ENCODE results near the gene GSG1L2.
"Not testable (repeated sequence)": the region's sequence is repeated elsewhere in the genome, so short reads cannot be mapped to it uniquely, and the experiment has no call there.

The GSG1L2 gene

DNA sequence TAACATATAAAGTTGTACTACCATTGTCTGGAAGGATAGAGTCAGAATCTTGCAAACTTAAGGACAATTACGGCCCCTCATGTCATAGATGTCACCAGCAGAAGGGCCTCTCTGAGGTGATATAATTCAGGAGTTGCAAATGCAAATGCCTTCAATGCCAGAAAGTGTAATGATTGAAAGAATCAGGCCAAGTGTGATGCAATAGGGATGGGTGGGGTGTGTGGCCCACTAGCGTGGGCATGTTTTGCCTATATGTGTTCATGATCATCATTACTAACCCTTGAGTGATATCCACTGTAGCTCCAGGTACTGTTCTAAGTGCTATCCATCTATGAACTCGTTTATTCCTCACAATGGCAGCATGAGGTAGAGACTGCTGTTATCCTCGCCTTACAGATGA, 31.6 kb downstream of the GSG1L2 start:
- no peak for DNase-seq (ENCODE audit: low read depth)

DNA sequence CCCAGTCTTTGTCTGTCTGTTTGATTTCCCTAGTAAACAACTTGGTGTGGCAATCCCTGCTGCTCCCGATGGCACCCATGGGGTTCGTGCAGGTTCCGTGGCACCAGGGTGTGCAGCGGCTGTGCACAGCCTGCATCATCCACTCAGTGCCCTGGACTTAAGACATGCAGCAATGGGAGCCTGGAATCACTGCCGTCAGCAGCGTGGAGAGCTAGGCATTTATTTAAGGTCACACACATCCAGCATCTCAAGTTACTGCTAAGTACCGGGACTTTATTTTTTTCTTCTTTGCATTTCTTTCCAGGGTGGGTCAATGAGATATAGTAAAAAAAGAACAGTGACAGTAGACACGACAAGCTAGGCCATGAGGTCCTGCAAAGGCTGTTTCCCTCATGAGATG, 33.3 kb downstream of the GSG1L2 start:
- DNase-seq (ENCODE audit: low read depth): no peak

DNA sequence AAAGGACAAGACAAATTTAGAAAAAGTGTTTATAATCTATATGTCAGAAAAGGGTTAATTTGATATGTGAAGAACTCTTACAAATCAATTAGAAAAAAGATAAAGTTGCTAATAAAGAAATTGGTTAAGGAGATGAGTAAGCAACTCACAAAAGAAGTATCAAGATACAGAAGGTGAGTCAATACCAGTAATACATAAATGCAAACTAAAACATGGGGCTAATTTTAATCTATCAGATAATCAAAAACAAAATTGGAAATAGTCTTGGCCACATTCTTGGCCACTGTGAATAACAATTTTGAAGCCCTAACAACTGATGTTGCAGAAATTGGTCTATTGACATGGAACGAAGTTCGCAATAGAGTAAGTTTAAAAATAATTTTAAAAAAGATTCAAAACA, 37.3 kb downstream of the GSG1L2 start:
- no peak for DNase-seq (ENCODE audit: low read depth)

DNA sequence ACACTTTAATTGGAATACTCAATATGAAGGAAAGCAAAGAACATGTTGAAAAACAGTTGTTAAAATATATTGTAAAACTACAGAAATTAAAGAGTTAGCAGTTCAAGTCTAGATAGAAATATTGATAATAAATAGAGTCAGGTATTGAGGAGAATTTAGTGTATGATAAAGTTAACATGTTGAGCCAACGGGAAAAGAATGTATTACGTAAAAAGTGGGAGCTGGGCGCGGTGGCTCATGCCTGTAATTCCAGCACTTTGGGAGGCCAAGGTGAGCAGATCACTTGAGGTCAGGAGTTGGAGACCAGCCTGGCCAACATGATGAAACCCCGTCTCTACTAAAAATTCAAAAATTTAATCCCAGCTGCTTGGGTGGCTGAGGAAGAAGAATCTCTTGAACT, 38.4 kb downstream of the GSG1L2 start:
- DNase-seq (ENCODE audit: low read depth): not testable (repeated sequence)

DNA sequence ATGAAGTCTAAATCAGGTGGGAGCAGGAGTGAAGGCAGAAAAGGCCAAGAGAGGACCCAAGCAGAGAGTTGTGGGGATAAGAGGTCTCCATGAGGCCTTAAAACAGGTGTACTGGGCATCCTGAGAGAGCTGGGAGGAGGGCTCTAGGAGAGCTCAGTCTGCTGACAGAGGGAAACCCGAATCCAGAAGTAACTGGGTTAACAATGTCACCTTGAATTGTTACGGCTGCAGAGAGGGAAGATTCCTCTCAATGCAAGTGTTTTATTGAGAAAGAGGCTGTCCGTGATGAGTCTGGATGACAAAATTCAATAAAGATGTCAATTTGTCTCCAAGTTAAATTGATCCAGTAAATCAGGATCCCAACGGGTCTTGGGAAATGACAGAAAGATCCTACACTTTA, 38.8 kb downstream of the GSG1L2 start:
- no peak for DNase-seq (ENCODE audit: low read depth)

DNA sequence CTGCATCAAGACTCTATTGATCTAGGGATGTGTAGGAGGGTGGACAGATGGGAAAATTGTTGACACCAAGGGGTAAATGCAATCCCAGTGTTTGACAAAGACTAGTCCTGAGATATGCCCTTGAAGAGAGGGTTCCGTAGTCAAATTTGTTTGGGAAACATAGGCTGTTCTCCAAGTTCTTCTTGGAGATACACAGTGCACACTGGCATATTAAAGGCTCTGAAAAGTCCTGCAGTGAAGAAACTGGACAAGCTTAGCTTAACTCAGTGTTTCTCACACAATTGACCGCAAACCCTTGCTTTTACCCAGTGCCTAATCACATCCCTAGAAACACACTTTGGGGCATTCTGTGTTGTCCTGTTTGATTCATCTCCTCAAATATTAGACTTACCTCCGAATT, 41.3 kb downstream of the GSG1L2 start:
- no peak for DNase-seq (ENCODE audit: low read depth)

DNA sequence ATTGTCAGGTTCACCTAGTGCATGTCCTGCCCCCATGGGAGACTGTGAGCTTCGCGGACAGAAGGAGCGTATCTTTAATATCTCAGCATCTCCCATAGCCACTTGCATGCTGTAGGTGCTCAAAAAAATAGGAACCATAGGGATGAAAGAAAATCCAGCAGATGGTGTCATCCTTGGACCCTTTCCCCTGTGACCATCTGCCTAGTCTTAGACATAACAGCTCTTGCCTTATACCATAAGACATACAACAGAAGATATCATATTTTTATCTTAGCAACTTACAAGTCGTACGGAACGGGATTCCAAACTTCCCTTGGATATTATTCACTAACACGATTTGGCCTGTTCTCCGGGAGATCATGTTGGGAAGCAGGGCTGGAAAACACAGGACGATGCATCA, 45.0 kb downstream of the GSG1L2 start:
- no peak for DNase-seq (ENCODE audit: low read depth)

DNA sequence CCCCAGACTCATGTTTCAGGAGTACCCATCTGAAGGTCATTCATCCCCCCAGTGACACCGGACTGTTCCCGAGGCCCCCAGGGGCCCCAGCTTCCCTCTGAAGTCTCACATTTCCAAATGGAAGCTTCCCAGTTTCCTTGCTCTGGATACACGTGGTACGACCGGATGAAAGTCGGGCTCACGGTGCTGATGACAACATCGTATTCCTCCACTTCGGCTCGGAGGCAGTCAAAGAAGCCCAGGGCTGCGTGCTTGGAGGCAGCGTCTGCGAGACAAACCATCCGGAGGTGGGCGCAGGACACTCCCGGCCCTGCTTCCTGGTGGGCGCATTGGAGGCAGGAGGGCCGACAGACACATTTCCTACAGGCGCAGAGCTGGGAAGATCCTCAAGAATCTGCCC, 49.2 kb downstream of the GSG1L2 start:
- DNase-seq (ENCODE audit: low read depth): no peak

DNA sequence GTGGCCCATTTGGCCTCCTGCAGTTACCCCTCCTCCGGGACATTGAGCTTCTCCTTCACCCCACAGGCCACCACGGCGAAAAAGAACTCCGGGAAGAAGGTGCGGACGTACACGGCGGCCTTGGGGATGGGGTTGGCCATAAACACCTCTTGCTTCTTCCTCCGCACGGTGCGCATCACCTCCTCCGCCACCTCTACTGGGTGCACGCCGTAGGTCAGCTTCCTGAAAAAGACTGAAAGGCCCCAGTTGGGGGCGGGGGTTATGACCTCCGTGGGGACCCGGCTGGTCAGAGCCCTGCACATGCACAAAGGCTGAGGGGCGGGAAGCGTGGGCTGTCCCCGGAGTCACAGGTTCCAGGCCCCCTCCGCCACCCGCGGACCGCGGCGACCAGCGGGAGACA, 50.4 kb downstream of the GSG1L2 start:
- no peak for DNase-seq (ENCODE audit: low read depth)

DNA sequence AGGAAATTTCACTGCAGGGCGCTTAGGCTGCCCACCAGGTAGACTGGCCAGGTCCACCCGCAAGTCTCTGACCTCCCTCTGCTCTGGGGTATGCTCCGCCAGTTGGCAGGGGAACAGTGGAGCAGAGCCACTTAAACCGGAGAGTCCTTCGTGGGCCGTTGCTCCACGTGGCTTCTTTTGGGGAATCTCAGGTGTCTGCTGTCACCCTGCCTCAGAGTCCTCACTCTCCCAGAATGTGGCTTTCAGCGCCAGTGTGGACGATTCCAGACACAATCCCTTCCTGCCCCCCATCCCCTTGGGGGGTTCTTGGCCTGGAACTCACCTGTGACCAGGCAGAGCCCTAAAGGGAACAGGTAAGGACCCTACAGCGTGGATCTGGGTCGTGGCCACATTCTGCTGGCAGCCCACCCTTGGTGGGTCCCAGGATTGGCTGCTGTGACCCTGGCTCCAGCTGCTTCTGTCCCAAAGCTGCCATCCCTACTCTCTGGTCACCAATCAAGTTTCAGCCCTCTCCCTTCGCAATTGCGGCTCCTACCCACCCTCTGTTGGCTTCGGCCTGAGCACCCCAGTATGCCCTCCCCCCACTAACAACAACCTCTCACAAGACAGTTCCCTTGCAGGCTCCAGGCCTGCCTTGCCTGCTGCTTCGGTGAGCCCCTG, 52.7 kb downstream of the GSG1L2 start:
- DNase-seq (ENCODE audit: low read depth): no peak

DNA sequence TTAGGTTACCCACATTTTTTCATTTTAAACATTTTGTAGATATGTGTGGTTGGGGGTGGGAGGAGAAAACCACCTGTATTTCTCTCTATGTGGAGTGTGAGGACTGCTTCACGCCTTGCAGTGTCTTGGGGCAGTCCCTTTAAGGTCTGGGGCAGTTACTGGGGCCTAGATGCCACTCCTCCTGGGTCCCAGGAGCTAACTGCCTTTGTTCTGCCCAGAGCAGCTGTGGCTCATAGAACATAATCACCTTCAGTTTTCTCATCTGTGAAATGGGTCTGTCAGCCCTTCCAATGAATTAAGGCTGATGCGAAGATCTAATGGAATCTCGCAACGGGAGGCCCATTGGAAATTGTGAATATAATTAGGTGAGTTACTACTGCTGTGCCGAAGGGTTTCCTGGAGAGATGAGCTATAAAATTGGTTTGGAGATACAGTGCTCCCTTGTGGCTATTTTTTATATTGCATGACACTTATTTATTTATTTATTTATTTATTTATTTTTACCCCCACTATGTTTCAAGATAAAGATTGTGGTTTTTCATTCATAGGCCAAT, 53.4 kb downstream of the GSG1L2 start:
- no peak for DNase-seq (ENCODE audit: low read depth)

DNA sequence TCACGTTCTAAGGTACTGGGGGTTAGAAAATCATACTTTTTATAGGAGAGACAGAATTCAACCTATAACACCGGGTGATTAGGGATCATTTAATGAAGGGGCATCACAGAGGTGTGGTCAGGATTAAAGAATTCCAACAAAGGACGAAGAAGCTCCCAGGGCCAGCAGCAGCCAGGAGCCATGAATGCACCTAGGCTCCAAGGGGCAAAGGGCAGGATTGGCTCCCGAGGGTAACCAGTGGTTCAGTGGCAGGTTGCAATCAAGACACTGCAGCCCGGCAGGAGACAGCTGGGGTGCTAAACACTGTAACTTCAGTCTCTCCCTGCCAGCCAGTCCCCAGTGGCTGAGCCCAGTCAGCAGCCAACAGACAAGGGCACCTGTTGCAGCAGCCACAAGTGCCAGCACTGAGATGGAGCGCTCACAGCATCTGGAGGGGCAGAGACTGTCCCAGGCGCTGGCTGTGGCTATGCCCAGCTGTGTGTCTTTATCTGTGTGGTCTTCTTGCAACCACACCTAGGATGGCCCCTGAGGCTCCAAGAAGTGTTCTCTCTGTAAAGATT, 54.4 kb downstream of the GSG1L2 start:
- no peak for DNase-seq (ENCODE audit: low read depth)

DNA sequence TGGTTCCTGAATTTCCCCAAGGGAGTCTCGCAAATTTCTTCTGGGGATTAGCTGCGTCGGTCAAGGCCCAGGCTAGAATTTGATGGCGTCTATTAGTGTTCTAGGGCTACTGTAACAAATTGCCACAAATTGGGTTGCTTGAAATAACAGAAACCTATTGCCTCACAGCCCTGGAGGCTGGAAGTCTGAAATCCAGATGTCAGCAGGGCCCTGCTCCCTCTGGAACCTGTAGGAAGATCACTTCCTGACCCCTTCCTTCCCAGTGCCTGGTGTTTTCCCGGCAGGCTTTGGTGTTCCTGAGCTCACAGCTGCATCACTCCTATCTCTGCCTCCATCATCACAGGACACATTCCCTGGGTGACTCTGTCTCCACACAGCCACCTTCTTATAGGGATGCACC, 54.9 kb downstream of the GSG1L2 start:
- DNase-seq (ENCODE audit: low read depth): no peak

DNA sequence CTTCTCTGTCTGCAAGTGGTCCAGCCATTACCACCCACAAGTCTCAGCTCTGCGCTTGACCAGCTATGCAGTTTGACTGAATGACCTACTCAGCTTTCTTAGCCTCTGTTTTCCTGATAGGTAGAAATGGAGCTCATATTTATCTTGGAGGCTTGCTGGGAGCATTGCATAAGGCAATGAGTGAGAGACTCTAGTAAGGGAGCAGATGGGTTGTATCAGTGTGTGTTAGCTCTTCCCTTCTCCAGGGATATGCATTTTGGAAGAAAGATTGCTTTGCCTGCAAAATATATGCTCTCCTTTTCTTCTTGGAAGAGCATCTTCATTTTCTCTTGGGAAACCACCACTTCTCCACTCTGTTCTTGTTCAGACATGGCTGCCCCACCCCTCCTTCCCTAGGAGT, 56.6 kb downstream of the GSG1L2 start:
- DNase-seq (ENCODE audit: low read depth): no peak

DNA sequence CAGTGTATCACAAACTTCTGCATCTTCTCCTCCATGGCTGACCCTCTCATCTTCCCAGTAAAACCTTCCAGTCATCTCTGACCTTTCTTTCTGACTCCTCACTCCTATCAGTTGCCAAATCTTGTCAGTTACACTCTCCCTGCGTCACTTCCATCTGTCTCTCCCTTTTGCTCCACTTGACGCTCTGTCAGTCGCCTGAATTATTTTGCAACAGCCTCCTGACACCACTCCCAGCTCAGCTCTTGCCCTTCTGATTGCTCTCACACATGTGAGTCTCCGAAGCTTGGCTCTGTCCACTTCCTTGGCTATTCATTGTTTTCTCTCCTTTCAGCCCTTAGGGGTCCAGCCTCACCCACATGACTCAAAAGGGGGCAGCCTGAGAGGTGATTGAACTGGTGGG, 58.2 kb downstream of the GSG1L2 start:
- DNase-seq (ENCODE audit: low read depth): no peak

DNA sequence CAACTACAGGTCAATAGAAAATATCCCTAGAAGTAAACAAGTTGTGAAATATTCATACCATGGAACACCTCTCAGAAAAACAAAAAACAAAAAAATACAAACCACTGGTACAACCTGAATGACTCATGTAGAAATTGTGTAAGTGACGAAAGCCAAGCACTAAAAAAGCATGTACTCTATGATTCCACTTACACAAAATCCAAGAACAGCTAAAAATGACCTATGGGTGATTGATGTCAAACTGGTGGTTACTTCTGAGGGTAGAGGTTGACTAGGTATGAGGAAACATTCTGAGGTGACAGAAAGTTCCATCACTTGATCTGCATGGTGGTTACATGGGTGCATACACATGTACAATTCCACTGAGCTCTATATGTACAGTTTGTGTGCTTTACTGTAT, 61.6 kb downstream of the GSG1L2 start:
- DNase-seq (ENCODE audit: low read depth): no peak

DNA sequence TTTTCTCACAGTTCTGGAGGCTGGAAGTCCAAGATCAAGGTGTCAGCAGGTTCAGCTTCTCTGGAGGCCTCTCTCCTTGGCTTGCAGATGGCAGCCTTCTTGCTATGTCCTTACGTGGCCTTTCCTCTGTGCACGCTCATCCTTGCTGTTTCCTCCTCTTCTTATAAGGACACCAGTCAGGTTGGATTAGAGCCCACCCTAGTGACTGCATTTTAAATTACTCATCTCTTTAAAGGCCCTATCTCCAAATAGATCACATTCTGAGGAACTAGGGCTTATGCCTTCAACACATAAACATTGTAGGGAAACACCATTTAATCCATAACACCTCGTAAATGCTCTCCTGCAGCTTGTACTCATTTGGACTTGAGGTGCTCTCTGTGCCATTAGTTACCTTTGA, 66.8 kb downstream of the GSG1L2 start:
- no peak for DNase-seq (ENCODE audit: low read depth)

Measured in HS-27A (cell line).